ENCODE measurements around the gene PTMS. TPM values are rescaled to one million over a fixed set of nuclear protein-coding genes. Genes with fewer than 3 reads are reported as not detected.

The PTMS gene
- total and polyA plus RNA-seq, 9 of the 15 experiments (the other 6 are each of a cell fraction or from before 2014, with no cell fraction given) = 5.1 to 287 (median 78.5) TPM

DNA sequence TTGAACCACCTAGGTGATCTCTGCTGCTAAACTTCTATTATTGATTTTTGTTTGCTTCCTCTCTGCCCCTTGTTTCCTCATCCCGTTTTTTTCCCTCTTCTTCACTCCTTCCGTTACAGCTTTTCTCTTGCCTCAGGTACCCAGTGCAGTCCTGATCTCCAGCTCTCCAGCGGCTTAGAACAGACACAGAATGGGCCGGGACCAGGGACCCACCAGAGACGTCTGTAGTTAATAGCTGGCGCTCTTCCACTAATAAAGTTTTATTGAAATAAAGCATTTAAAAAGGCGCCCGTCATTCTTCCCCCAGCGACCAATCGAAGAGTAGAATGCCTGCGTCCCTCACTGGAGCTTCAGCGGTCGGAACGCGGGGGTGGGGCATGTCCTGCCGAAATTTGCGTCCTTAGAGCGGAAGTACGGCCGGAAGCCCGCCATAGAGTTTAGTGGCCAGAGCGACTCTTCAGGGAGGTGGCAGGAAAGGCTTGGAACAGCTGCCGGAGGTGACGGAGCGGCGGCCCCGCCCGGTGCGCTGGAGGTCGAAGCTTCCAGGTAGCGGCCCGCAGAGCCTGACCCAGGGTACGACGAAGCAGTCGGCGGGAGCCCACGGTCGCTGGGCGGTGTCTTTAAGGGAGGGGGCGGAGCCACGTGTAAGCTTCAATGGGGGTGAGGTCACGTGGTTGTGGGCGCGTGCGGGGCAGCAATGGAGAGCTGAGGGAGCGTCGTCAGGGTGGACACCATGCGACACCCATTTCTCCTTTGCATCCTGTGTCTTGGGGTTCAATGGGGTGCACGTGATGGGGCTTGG is 42.4 kb upstream of the PTMS start, which contains the start of gene COPS7A (continued):
- TF ChIP-seq YY1 (IDR thresholded peaks at IDR 0.05; ENCODE audit: borderline replicate concordance in 1 of 3, control insufficient read depth in 1 of 3, extremely low read depth in 1 of 3, insufficient read depth in 3 of 3, insufficient read length in 1 of 3, insufficient replicate concordance in 2 of 3, low read depth in 1 of 3, low read length in 2 of 3) (peak; percentile 15 to 82 (median 54)), KLF6 (CRISPR knock-in tag; IDR thresholded peaks at IDR 0.05; ENCODE audit: borderline replicate concordance) (no peak), KLF10 (CRISPR knock-in tag; IDR thresholded peaks at IDR 0.05) (no peak), TCF7L2 (IDR thresholded peaks at IDR 0.05; ENCODE audit: low read depth, low read length) (no peak), ZNF445 (CRISPR knock-in tag; IDR thresholded peaks at IDR 0.05; ENCODE audit: low read depth) (no peak), XRCC4 (IDR thresholded peaks at IDR 0.05; ENCODE audit: extremely low read depth, insufficient read depth, insufficient read length) (no peak), CBX5 (IDR thresholded peaks at IDR 0.05; ENCODE audit: borderline replicate concordance, low read depth) (no peak), ZNF431 (CRISPR knock-in tag; IDR thresholded peaks at IDR 0.05) (no peak), SIN3A (IDR thresholded peaks at IDR 0.05; ENCODE audit: borderline replicate concordance in 2 of 2, control insufficient read depth in 1 of 2, low read depth in 2 of 2, low read length in 2 of 2) (peak; percentile 43 to 79; a peak in 1 of 4 replicates), HMG20A (CRISPR knock-in tag; conservative IDR thresholded peaks at IDR 0.05) (no peak), HDAC8 (tag; IDR thresholded peaks at IDR 0.05) (no peak), L3MBTL2 (IDR thresholded peaks at IDR 0.05) (peak; percentile 98), HSF4 (CRISPR knock-in tag; IDR thresholded peaks at IDR 0.05; ENCODE audit: borderline replicate concordance) (no peak)
- TF ChIP-seq, protein P1, sequence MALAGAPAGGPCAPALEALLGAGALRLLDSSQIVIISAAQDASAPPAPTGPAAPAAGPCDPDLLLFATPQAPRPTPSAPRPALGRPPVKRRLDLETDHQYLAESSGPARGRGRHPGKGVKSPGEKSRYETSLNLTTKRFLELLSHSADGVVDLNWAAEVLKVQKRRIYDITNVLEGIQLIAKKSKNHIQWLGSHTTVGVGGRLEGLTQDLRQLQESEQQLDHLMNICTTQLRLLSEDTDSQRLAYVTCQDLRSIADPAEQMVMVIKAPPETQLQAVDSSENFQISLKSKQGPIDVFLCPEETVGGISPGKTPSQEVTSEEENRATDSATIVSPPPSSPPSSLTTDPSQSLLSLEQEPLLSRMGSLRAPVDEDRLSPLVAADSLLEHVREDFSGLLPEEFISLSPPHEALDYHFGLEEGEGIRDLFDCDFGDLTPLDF (CRISPR knock-in tag; IDR thresholded peaks at IDR 0.05) = no peak
- TF ChIP-seq, protein P2, sequence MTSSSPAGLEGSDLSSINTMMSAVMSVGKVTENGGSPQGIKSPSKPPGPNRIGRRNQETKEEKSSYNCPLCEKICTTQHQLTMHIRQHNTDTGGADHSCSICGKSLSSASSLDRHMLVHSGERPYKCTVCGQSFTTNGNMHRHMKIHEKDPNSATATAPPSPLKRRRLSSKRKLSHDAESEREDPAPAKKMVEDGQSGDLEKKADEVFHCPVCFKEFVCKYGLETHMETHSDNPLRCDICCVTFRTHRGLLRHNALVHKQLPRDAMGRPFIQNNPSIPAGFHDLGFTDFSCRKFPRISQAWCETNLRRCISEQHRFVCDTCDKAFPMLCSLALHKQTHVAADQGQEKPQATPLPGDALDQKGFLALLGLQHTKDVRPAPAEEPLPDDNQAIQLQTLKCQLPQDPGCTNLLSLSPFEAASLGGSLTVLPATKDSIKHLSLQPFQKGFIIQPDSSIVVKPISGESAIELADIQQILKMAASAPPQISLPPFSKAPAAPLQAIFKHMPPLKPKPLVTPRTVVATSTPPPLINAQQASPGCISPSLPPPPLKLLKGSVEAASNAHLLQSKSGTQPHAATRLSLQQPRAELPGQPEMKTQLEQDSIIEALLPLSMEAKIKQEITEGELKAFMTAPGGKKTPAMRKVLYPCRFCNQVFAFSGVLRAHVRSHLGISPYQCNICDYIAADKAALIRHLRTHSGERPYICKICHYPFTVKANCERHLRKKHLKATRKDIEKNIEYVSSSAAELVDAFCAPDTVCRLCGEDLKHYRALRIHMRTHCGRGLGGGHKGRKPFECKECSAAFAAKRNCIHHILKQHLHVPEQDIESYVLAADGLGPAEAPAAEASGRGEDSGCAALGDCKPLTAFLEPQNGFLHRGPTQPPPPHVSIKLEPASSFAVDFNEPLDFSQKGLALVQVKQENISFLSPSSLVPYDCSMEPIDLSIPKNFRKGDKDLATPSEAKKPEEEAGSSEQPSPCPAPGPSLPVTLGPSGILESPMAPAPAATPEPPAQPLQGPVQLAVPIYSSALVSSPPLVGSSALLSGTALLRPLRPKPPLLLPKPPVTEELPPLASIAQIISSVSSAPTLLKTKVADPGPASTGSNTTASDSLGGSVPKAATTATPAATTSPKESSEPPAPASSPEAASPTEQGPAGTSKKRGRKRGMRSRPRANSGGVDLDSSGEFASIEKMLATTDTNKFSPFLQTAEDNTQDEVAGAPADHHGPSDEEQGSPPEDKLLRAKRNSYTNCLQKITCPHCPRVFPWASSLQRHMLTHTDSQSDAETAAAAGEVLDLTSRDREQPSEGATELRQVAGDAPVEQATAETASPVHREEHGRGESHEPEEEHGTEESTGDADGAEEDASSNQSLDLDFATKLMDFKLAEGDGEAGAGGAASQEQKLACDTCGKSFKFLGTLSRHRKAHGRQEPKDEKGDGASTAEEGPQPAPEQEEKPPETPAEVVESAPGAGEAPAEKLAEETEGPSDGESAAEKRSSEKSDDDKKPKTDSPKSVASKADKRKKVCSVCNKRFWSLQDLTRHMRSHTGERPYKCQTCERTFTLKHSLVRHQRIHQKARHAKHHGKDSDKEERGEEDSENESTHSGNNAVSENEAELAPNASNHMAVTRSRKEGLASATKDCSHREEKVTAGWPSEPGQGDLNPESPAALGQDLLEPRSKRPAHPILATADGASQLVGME (CRISPR knock-in tag; IDR thresholded peaks at IDR 0.05) = no peak
- TF ChIP-seq, protein P3, sequence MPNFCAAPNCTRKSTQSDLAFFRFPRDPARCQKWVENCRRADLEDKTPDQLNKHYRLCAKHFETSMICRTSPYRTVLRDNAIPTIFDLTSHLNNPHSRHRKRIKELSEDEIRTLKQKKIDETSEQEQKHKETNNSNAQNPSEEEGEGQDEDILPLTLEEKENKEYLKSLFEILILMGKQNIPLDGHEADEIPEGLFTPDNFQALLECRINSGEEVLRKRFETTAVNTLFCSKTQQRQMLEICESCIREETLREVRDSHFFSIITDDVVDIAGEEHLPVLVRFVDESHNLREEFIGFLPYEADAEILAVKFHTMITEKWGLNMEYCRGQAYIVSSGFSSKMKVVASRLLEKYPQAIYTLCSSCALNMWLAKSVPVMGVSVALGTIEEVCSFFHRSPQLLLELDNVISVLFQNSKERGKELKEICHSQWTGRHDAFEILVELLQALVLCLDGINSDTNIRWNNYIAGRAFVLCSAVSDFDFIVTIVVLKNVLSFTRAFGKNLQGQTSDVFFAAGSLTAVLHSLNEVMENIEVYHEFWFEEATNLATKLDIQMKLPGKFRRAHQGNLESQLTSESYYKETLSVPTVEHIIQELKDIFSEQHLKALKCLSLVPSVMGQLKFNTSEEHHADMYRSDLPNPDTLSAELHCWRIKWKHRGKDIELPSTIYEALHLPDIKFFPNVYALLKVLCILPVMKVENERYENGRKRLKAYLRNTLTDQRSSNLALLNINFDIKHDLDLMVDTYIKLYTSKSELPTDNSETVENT (CRISPR knock-in tag; IDR thresholded peaks at IDR 0.05) = peak; percentile 33; the same call in 1 of the 2 replicates

All from K562 (cell line).